ENCODE data around the gene WIPF1. TPM values are rescaled to one million over a fixed set of nuclear protein-coding genes. Genes with fewer than 3 reads are reported as not detected.

WIPF1 gene
- total RNA-seq, 2 experiments from 2014 or later: 357 to 390 TPM

DNA sequence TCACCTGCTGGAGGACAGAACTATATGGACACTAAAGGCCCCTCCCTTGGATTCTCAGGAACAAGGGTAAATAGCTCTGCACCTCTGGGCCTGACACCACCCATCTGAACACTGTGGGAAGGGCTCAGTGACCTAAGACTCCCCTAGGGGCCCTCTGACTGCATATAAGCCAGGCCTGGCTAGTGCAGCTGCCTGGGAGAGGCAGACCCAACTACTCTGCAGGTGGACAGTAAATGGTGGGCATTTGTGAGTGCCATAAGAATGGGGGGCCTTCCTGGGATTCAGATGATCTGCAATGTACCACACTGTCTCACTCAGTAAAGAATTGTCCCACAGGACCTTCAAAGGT is 11.2 kb upstream of the WIPF1 start:
- no peaks in the 10 kb centered on the region for H3K9me3 Mint-ChIP-seq (ENCODE audit: insufficient read depth)
- ChIA-PET POLR2A (interaction anchor here (0.8 to 6.9 kb wide), 6 partner anchors 10 to 78 kb away, joined by 3 to 99 read pairs (median 11); partner anchors contain the start of gene WIPF1), CTCF (interaction anchor here (0.8 to 15.3 kb wide), 10 partner anchors 9 to 87 kb away, joined by 3 to 197 read pairs (median 6); partner anchors contain the start of gene WIPF1)
- peak; percentile 24 for ATAC-seq
- H3K27me3 Mint-ChIP-seq (ENCODE audit: low read depth): no peaks in the 10 kb centered on the region
- H3K36me3 Mint-ChIP-seq (ENCODE audit: low read depth): peaks cover 55% of the 10 kb centered on the region
- no peak overlapping the region for H3K4me3 Mint-ChIP-seq
- DNase-seq: peak; percentile 32
- H3K4me1 Mint-ChIP-seq (ENCODE audit: low read depth): peaks cover 88% of the 10 kb centered on the region
- peak overlapping the region; percentile 85 for H3K27ac Mint-ChIP-seq

DNA sequence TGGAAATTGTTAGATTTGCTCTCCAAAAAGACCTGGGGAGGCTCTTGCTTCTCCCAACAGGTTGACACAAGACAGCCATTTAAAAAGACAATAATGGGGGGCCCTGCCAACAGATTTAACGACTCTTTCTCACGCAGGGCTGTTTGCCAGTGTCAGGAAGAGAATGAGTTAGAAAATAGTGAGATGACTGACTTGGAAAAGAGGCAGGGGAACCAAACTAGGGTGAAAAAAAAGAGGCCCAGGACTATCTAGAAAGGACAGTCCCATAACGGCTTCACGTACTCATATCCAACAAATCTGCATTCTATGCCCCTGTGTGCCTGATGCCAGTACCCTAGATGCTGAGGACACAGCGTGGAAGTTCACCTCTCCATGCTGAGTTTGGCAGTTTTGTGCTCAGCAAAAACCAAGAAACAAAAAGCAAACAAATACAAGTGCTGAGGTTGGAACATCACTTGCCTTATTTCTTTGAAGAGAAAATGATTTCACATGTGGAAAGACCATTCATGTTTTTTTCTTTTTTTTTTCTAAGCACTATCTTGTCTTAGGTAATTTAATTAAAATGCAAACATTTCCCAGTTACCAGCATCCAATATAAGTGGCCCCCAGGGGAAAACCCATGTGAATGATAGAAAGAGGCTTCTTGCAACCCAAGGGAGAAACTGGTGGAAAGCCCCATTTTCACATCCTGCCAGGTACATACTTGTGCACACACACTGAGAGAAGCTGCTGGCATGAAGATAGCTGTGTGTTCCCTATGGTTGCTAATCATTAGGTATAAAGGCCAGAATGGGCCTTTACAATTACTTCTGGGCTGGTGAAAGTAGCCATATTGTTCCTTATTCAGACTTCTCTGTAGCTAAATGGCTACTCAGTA is 10.6 kb upstream of the WIPF1 start:
- H3K4me1 Mint-ChIP-seq (ENCODE audit: low read depth): peaks cover 88% of the 10 kb centered on the region
- DNase-seq: peak; percentile 43
- H3K27ac Mint-ChIP-seq: peak overlapping the region; percentile 85
- H3K36me3 Mint-ChIP-seq (ENCODE audit: low read depth): peaks cover 53% of the 10 kb centered on the region
- H3K27me3 Mint-ChIP-seq (ENCODE audit: low read depth): no peaks in the 10 kb centered on the region
- peak overlapping the region; percentile 22 for H3K4me3 Mint-ChIP-seq
- peak; percentile 47 for ATAC-seq
- H3K9me3 Mint-ChIP-seq (ENCODE audit: insufficient read depth): no peaks in the 10 kb centered on the region
- CTCF ChIA-PET: interaction anchor here (0.8 to 15.3 kb wide), 12 partner anchors 10 to 88 kb away, joined by 3 to 197 read pairs (median 4); partner anchors contain the start of gene WIPF1
- POLR2A ChIA-PET: interaction anchor here (0.8 to 6.9 kb wide), 6 partner anchors 11 to 79 kb away, joined by 3 to 99 read pairs (median 11); partner anchors contain the start of gene WIPF1

DNA sequence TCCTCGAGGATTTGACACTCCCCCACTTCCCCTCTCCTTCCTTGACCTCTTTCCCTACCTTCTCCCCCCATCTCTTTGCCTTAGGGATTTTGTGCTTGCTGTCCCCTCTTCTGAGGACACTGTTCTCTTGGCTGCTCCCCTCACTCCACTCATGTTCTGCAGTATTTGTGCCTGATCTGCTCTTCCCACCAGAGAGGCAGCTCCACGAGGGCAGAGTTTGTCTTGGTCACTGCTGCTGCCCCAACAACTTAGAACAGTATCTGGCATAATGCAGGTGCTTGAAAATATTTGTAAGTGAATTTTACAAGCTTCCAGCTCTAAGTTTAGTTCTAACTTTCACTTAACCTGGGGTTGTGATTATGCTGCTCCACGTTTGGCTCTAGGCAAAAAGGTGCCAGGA is 10.0 kb upstream of the WIPF1 start:
- peaks cover 88% of the 10 kb centered on the region for H3K4me1 Mint-ChIP-seq (ENCODE audit: low read depth)
- no peaks in the 10 kb centered on the region for H3K9me3 Mint-ChIP-seq (ENCODE audit: insufficient read depth)
- ATAC-seq (no peak), DNase-seq (peak; percentile 20)
- ChIA-PET POLR2A (interaction anchor here (6.9 kb wide), 1 partner anchor 12 kb away, joined by 99 read pairs; the partner anchor contains the start of gene WIPF1), CTCF (interaction anchor here (1.0 to 15.3 kb wide), 8 partner anchors 12 to 80 kb away, joined by 3 to 197 read pairs (median 6); partner anchors contain the start of gene WIPF1)
- no peak overlapping the region for H3K4me3 Mint-ChIP-seq
- peaks cover 47% of the 10 kb centered on the region for H3K36me3 Mint-ChIP-seq (ENCODE audit: low read depth)
- no peaks in the 10 kb centered on the region for H3K27me3 Mint-ChIP-seq (ENCODE audit: low read depth)
- H3K27ac Mint-ChIP-seq: peak overlapping the region; percentile 85

GRCh38 chr2:174606336-174606735 is 8.7 kb upstream of the WIPF1 start:
- Mint-ChIP-seq H3K9me3 (ENCODE audit: insufficient read depth) (no peaks in the 10 kb centered on the region), H3K4me1 (ENCODE audit: low read depth) (peaks cover 90% of the 10 kb centered on the region), H3K27ac (peak overlapping the region; percentile 81), H3K27me3 (ENCODE audit: low read depth) (no peaks in the 10 kb centered on the region), H3K36me3 (ENCODE audit: low read depth) (peaks cover 39% of the 10 kb centered on the region), H3K4me3 (no peak overlapping the region)
- ChIA-PET CTCF (interaction anchor here (0.6 to 15.3 kb wide), 14 partner anchors 9 to 122 kb away, joined by 3 to 197 read pairs (median 5); partner anchors contain the start of gene WIPF1), POLR2A (interaction anchor here (1.1 to 6.9 kb wide), 2 partner anchors 11 to 26 kb away, joined by 3 to 99 read pairs; partner anchors contain the start of gene WIPF1)
- DNase-seq: peak; percentile 48
- peak; percentile 42 for ATAC-seq

- no peaks in the 10 kb centered on the region for H3K27me3 Mint-ChIP-seq (ENCODE audit: low read depth)
- H3K4me1 Mint-ChIP-seq (ENCODE audit: low read depth): peaks cover 88% of the 10 kb centered on the region
- ATAC-seq: peak; percentile 37
- CTCF ChIA-PET: interaction anchor here (0.8 to 15.3 kb wide), 11 partner anchors 10 to 121 kb away, joined by 3 to 197 read pairs (median 7); partner anchors contain the start of gene WIPF1
- H3K9me3 Mint-ChIP-seq (ENCODE audit: insufficient read depth): no peaks in the 10 kb centered on the region
- H3K4me3 Mint-ChIP-seq: no peak overlapping the region
- DNase-seq: no peak
- H3K36me3 Mint-ChIP-seq (ENCODE audit: low read depth): peaks cover 38% of the 10 kb centered on the region
- peak overlapping the region; percentile 81 for H3K27ac Mint-ChIP-seq
- POLR2A ChIA-PET: interaction anchor here (1.1 to 6.9 kb wide), 2 partner anchors 11 to 27 kb away, joined by 3 to 99 read pairs; partner anchors contain the start of gene WIPF1
Observed at GRCh38 chr2:174605687-174606086, 8.1 kb upstream of the WIPF1 start.

DNA sequence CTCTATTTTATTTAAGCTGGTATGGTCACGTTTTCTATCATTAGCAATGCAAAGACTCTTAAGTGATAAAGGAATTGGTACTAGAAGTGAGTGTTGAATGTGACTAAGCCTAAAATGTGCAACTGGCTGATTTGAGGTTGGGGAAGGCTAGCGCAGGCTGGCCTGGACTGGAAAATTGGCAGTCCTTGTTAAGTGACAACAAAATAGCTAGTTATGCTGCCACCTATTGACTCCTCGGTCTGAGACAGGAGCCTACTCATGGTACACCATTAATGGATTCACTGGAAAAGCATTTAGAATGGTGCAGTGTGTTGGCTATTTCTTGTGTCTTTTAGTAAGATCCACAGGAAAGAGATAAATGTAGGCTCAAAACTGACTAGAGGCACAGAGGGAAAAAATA is 5.7 kb upstream of the WIPF1 start:
- peaks cover 88% of the 10 kb centered on the region for H3K4me1 Mint-ChIP-seq (ENCODE audit: low read depth)
- DNase-seq (peak; percentile 68), ATAC-seq (peak; percentile 54)
- no peak overlapping the region for H3K27ac Mint-ChIP-seq
- CTCF ChIA-PET: interaction anchor here (0.6 to 15.5 kb wide), 25 partner anchors 8 to 142 kb away, joined by 3 to 198 read pairs (median 4); partner anchors contain the start of gene WIPF1
- H3K36me3 Mint-ChIP-seq (ENCODE audit: low read depth): peaks cover 51% of the 10 kb centered on the region
- POLR2A ChIA-PET: interaction anchor here (0.8 to 2.8 kb wide), 4 partner anchors 9 to 30 kb away, joined by 3 to 13 read pairs (median 4); no protein-coding TSS in a partner anchor
- H3K4me3 Mint-ChIP-seq: no peak overlapping the region
- H3K27me3 Mint-ChIP-seq (ENCODE audit: low read depth): no peaks in the 10 kb centered on the region
- no peaks in the 10 kb centered on the region for H3K9me3 Mint-ChIP-seq (ENCODE audit: insufficient read depth)

- no peaks in the 10 kb centered on the region for H3K9me3 Mint-ChIP-seq (ENCODE audit: insufficient read depth)
- H3K36me3 Mint-ChIP-seq (ENCODE audit: low read depth): peaks cover 51% of the 10 kb centered on the region
- no peaks in the 10 kb centered on the region for H3K27me3 Mint-ChIP-seq (ENCODE audit: low read depth)
- ChIA-PET POLR2A (interaction anchor here (0.6 to 2.8 kb wide), 5 partner anchors 9 to 86 kb away, joined by 3 to 13 read pairs (median 4); no protein-coding TSS in a partner anchor), CTCF (interaction anchor here (0.6 to 15.5 kb wide), 23 partner anchors 8 to 141 kb away, joined by 3 to 198 read pairs (median 4); partner anchors contain the start of gene WIPF1)
- DNase-seq (peak; percentile 18), ATAC-seq (no peak)
- peaks cover 85% of the 10 kb centered on the region for H3K4me1 Mint-ChIP-seq (ENCODE audit: low read depth)
- H3K4me3 Mint-ChIP-seq: no peak overlapping the region
- H3K27ac Mint-ChIP-seq: peak overlapping the region; percentile 71
Observed at GRCh38 chr2:174602745-174603144, 5.1 kb upstream of the WIPF1 start.

GRCh38 chr2:174600349-174600748 is 2.7 kb upstream of the WIPF1 start:
- ChIA-PET CTCF (interaction anchor here (0.9 to 15.5 kb wide), 14 partner anchors 6 to 140 kb away, joined by 3 to 198 read pairs (median 4); no protein-coding TSS in a partner anchor), POLR2A (interaction anchor here (0.6 to 3.7 kb wide), 6 partner anchors 10 to 536 kb away, joined by 3 to 18 read pairs (median 4); no protein-coding TSS in a partner anchor)
- no peaks in the 10 kb centered on the region for H3K27me3 Mint-ChIP-seq (ENCODE audit: low read depth)
- DNase-seq (peak; percentile 19), ATAC-seq (no peak)
- peaks cover 65% of the 10 kb centered on the region for H3K4me1 Mint-ChIP-seq (ENCODE audit: low read depth)
- no peak overlapping the region for H3K4me3 Mint-ChIP-seq
- H3K36me3 Mint-ChIP-seq (ENCODE audit: low read depth): peaks cover 58% of the 10 kb centered on the region
- no peaks in the 10 kb centered on the region for H3K9me3 Mint-ChIP-seq (ENCODE audit: insufficient read depth)
- peak overlapping the region; percentile 73 for H3K27ac Mint-ChIP-seq

GRCh38 chr2:174599310-174599921 is 1.8 kb upstream of the WIPF1 start:
- CTCF ChIA-PET: interaction anchor here (0.9 to 15.5 kb wide), 12 partner anchors 7 to 101 kb away, joined by 3 to 198 read pairs (median 8); no protein-coding TSS in a partner anchor
- DNase-seq (peak; percentile 21), ATAC-seq (no peak)
- POLR2A ChIA-PET: interaction anchor here (0.6 to 8.6 kb wide), 4 partner anchors 9 to 35 kb away, joined by 3 to 99 read pairs (median 16); no protein-coding TSS in a partner anchor
- Mint-ChIP-seq H3K4me1 (ENCODE audit: low read depth) (peaks cover 58% of the 10 kb centered on the region), H3K27ac (peak overlapping the region; percentile 73), H3K27me3 (ENCODE audit: low read depth) (no peaks in the 10 kb centered on the region), H3K36me3 (ENCODE audit: low read depth) (peaks cover 60% of the 10 kb centered on the region), H3K4me3 (peak overlapping the region; percentile 32), H3K9me3 (ENCODE audit: insufficient read depth) (no peaks in the 10 kb centered on the region)

GRCh38 chr2:174597009-174597344 is 627 bp downstream of the WIPF1 start:
- peak; percentile 24 for DNase-seq
- POLR2A ChIA-PET: interaction anchor here (0.6 to 9.2 kb wide), 13 partner anchors 8 to 1626 kb away, joined by 3 to 186 read pairs (median 10); no protein-coding TSS in a partner anchor
- no peaks in the 10 kb centered on the region for H3K9me3 Mint-ChIP-seq (ENCODE audit: insufficient read depth)
- no peak for ATAC-seq
- peaks cover 48% of the 10 kb centered on the region for H3K4me1 Mint-ChIP-seq (ENCODE audit: low read depth)
- CTCF ChIA-PET: interaction anchor here (0.7 to 15.5 kb wide), 11 partner anchors 9 to 91 kb away, joined by 3 to 198 read pairs (median 11); no protein-coding TSS in a partner anchor
- no peaks in the 10 kb centered on the region for H3K27me3 Mint-ChIP-seq (ENCODE audit: low read depth)
- H3K27ac Mint-ChIP-seq: peak overlapping the region; percentile 92
- peaks cover 69% of the 10 kb centered on the region for H3K36me3 Mint-ChIP-seq (ENCODE audit: low read depth)
- H3K4me3 Mint-ChIP-seq: peak overlapping the region; percentile 85

Measured in activated CD8-positive, alpha-beta T cell treated with anti-CD3 and anti-CD28 coated beads, Interleukin-2, amount 10 ng/mL, durations not matched to agents 7 days and 5 days (primary cell).